Suprapubic skin (tissue), 4 donors: ENCODE data around the gene PEPD. TPM values are rescaled to one million over a fixed set of nuclear protein-coding genes. Genes with fewer than 3 reads are reported as not detected.

Source experiments
- DNase-seq, 2 donors: peaks; one replicate each; pipeline ENCODE4 v3.0.0-alpha.2; 2019; ENCODE audit warnings: low spot score in 2 of 2
- H3K27ac ChIP-seq: fragments of 200-600 bp; sonication (generic); one replicate; pipeline ENCODE4 v1.5.1; 2019
- H3K27me3 ChIP-seq: fragments of 200-600 bp; sonication (generic); one replicate; pipeline ENCODE4 v1.5.1; 2019
- H3K36me3 ChIP-seq: fragments of 200-600 bp; sonication (generic); one replicate; pipeline ENCODE4 v1.5.1; 2019
- H3K4me1 ChIP-seq: fragments of 200-600 bp; sonication (generic); one replicate; pipeline ENCODE4 v1.5.1; 2019
- H3K4me3 ChIP-seq: fragments of 200-600 bp; sonication (generic); one replicate; pipeline ENCODE4 v1.5.1; 2019; ENCODE audit warnings: mild to moderate bottlenecking
- H3K9me3 ChIP-seq: fragments of 200-600 bp; sonication (generic); one replicate; pipeline ENCODE4 v1.5.1; 2019
- CTCF ChIP-seq, 2 donors: fragments of 200-600 bp in 1 of 2; fragments of 450-650 bp in 1 of 2; sonication (generic) in 1 of 2; IDR thresholded peaks; one replicate each; pipeline ENCODE4 v1.5.1; 2016 to 2019; ENCODE audit warnings: antibody characterized with exemption in 2 of 2, mild to moderate bottlenecking in 1 of 2, moderate library complexity in 1 of 2
- EP300 ChIP-seq: sonication (generic); formaldehyde crosslinking; IDR thresholded peaks from one replicate; pipeline ENCODE4 v1.6.1; 2017; ENCODE audit warnings: antibody characterized with exemption
- POLR2A ChIP-seq, 2 donors: fragments of 450-650 bp; IDR thresholded peaks; one replicate each; pipeline ENCODE4 v1.6.1; 2017; ENCODE audit warnings: antibody characterized with exemption in 2 of 2, mild to moderate bottlenecking in 2 of 2, moderate library complexity in 2 of 2
- POLR2AphosphoS5 ChIP-seq, 3 donors: sonication (generic); formaldehyde crosslinking; IDR thresholded peaks; one replicate each; pipeline ENCODE4 v1.6.1; 2017; ENCODE audit warnings: antibody characterized with exemption in 3 of 3
- WGBS: methylation state at CpG from one replicate; pipeline ENCODE4 v1.1.5; 2018; 5-methylcytosine and 5-hydroxymethylcytosine counted together
- total RNA-seq, 4 donors: library from RNA; depleted of rRNA; stranded (reverse); fragments of >200 nt; gene quantifications; one replicate each; pipeline ENCODE4 v1.1.0, GENCODE V29; 2016

PEPD gene
- total RNA-seq, 4 donors from 2014 or later: 35.2 to 73.8 (median 55.9) TPM

- no peaks in the 10 kb centered on the region for H3K36me3 ChIP-seq
These were observed 87.3 kb downstream of the PEPD start for GRCh38 chr19:33434069-33434885.

GRCh38 chr19:33432446-33433170 lies 89.0 kb downstream of the PEPD start:
- H3K4me1 ChIP-seq: peaks cover 9% of the 10 kb centered on the region
- no peaks in the 10 kb centered on the region for H3K9me3 ChIP-seq
- no peaks in the 10 kb centered on the region for H3K27me3 ChIP-seq
- TF ChIP-seq CTCF (IDR thresholded peaks at IDR 0.05) (no peak), POLR2A (IDR thresholded peaks at IDR 0.05) (no peak), POLR2AphosphoS5 (IDR thresholded peaks at IDR 0.05) (no peak), EP300 (no peak)
- no peak overlapping the region for H3K27ac ChIP-seq
- WGBS: 39% methylated on average over 7 of the region's 16 CpGs
- no peaks in the 10 kb centered on the region for H3K36me3 ChIP-seq
- H3K4me3 ChIP-seq: no peak overlapping the region
- peak in 1 of 2 donors; percentile 69 for DNase-seq

More at GRCh38 chr19:33434069-33434885, 87.3 kb downstream of the PEPD start:
- peaks cover 9% of the 10 kb centered on the region for H3K4me1 ChIP-seq
- no peak overlapping the region for H3K27ac ChIP-seq
- no peak for TF ChIP-seq POLR2AphosphoS5 (IDR thresholded peaks at IDR 0.05)
- TF ChIP-seq POLR2A (IDR thresholded peaks at IDR 0.05): no peak
- TF ChIP-seq CTCF (IDR thresholded peaks at IDR 0.05): no peak
- TF ChIP-seq EP300: no peak
- no peaks in the 10 kb centered on the region for H3K9me3 ChIP-seq
- DNase-seq: peak in 1 of 2 donors; percentile 52
- no peaks in the 10 kb centered on the region for H3K27me3 ChIP-seq
- no peak overlapping the region for H3K4me3 ChIP-seq
- WGBS: 86% methylated on average over 22 of the region's 22 CpGs

GRCh38 chr19:33432015-33432414 lies 89.6 kb downstream of the PEPD start:
- Histone ChIP-seq H3K4me1 (peaks cover 9% of the 10 kb centered on the region), H3K27me3 (no peaks in the 10 kb centered on the region), H3K4me3 (no peak overlapping the region), H3K36me3 (no peaks in the 10 kb centered on the region), H3K27ac (no peak overlapping the region), H3K9me3 (no peaks in the 10 kb centered on the region)
- TF ChIP-seq POLR2AphosphoS5 (IDR thresholded peaks at IDR 0.05) (no peak), CTCF (IDR thresholded peaks at IDR 0.05) (no peak), EP300 (no peak), POLR2A (IDR thresholded peaks at IDR 0.05) (no peak)
- no peak for DNase-seq
- WGBS: 40% methylated on average over 5 of the region's 5 CpGs

GRCh38 chr19:33430674-33431277 lies 90.8 kb downstream of the PEPD start:
- 30% methylated on average over 12 of the region's 13 CpGs for WGBS
- DNase-seq: peak in 1 of 2 donors; percentile 82

More at GRCh38 chr19:33430674-33431277, 90.8 kb downstream of the PEPD start:
- H3K27me3 ChIP-seq: no peaks in the 10 kb centered on the region
- no peaks in the 10 kb centered on the region for H3K36me3 ChIP-seq
- H3K27ac ChIP-seq: no peak overlapping the region
- H3K4me1 ChIP-seq: peaks cover 9% of the 10 kb centered on the region
- H3K9me3 ChIP-seq: no peaks in the 10 kb centered on the region
- no peak overlapping the region for H3K4me3 ChIP-seq
- TF ChIP-seq CTCF (IDR thresholded peaks at IDR 0.05) (peak; percentile 47 to 77), POLR2AphosphoS5 (IDR thresholded peaks at IDR 0.05) (no peak)
